GM19035 (cell line): Measurements from ENCODE around the gene ITPR2.
"Not testable (repeated sequence)": the region's sequence is repeated elsewhere in the genome, so short reads cannot be mapped to it uniquely, and the experiment has no call there.

ENCODE experiments used
- ATAC-seq: cut with Tn5 transposase; IDR thresholded peaks from one replicate; pipeline ENCODE4 v1.9.1; 2021; ENCODE audit not compliant: unreplicated experiment

The ITPR2 gene

GRCh38 chr12:26318661-26319068 lies 514.3 kb downstream of the ITPR2 start:
- peak; percentile 84 for ATAC-seq

DNA sequence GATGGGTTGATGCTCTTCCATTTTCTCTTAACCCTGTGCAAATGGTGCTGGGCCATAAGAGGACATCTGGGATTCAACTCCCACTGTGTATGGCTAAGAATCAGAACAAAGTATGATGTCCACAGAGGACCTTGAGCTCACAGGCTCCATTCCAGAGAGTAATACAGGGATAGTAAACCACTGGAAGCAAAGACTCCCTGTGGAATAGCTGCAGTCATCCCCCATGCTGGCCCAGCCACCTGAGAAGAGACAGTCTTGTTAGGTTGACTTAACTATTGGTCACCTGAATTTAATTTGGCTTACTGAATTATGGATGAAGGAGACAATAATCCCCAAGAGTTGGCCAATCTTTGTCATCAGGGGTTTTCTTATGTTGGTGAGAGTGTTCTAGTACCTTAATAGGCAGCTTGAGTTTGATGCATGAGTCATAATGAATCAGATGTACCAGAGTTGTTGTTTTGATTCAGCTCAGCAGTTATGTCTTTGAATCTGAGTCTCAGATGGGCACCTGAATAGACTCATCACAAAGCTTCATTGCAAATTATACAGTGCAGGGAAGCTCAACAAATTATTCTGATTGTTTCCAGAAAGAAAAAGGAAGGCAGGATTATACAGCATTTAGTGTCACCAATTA lies 514.9 kb downstream of the ITPR2 start:
- ATAC-seq: peak; percentile 57

GRCh38 chr12:26314103-26314502 lies 518.9 kb downstream of the ITPR2 start:
- ATAC-seq: not testable (repeated sequence)

- ATAC-seq: not testable (repeated sequence)
Observed at GRCh38 chr12:26310489-26310888, 522.5 kb downstream of the ITPR2 start.

DNA sequence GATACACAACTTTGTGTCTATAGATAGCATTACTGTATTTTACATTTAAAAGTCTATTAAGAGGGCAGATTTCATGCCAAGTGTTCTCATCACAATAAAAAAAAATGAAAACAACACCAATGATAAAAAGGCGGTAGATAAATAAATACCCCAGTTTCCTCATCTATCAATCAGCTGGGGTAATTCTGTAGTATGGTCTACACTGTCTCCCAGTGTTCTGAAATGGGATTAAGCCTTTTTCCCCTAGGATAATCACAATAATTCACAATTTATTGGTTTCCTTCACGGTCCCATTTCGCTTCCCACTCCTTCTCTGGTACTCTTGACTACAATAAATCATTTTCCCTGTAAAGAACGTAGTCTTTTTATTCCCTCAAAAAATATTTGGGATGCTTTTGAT lies 523.4 kb downstream of the ITPR2 start:
- ATAC-seq: no peak

GRCh38 chr12:26304273-26304672 lies 528.7 kb downstream of the ITPR2 start:
- no peak for ATAC-seq

- ATAC-seq: no peak
Observed at GRCh38 chr12:26303418-26303817, 529.6 kb downstream of the ITPR2 start.

DNA sequence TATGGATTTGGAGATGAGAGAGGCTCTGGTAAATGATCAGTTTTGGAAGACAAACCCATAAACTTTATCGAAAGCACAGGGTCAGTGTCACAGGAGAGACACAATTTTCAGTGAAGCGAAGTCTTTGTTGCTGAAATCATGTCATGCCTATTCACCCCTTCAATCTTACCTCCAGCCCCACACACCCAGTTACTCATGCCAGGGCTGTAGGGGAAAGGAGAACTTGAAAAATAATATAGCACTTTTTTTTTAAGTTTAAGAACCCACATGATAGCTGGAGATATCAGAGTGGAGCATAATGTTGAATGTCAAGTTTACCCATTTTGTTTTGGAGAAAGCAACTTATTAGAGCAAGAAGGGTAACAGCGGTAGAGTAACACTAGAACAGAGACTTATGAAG lies 530.2 kb downstream of the ITPR2 start:
- no peak for ATAC-seq

GRCh38 chr12:26299751-26300150 lies 533.2 kb downstream of the ITPR2 start:
- no peak for ATAC-seq

GRCh38 chr12:26298785-26299621 lies 534.0 kb downstream of the ITPR2 start:
- ATAC-seq: peak; percentile 99

GRCh38 chr12:26297396-26298070 lies 535.5 kb downstream of the ITPR2 start:
- no peak for ATAC-seq

DNA sequence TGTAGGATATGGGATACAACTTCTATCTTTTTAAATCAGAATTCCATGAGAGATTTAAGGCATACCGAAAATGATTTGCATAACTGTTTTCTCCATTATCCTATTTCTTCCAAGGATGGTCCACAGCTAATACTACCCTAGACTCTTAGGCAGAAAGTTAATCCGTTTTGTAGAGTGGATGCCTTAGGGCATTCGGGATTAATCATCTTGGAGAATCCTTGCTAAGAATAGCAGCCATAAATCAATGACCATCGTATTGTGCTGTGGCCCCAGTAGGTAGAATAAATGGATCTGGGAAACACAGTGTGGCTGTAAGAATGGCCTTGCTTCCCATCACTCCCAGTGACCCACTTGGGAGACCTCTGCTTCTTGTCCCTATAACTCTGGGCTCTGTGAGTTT lies 538.0 kb downstream of the ITPR2 start:
- ATAC-seq: no peak

- ATAC-seq: no peak
Observed at GRCh38 chr12:26293612-26294011, 539.4 kb downstream of the ITPR2 start.

- ATAC-seq: no peak
Observed at GRCh38 chr12:26292596-26292995, 540.4 kb downstream of the ITPR2 start.

- no peak for ATAC-seq
Observed at GRCh38 chr12:26290565-26290964, 542.4 kb downstream of the ITPR2 start.

DNA sequence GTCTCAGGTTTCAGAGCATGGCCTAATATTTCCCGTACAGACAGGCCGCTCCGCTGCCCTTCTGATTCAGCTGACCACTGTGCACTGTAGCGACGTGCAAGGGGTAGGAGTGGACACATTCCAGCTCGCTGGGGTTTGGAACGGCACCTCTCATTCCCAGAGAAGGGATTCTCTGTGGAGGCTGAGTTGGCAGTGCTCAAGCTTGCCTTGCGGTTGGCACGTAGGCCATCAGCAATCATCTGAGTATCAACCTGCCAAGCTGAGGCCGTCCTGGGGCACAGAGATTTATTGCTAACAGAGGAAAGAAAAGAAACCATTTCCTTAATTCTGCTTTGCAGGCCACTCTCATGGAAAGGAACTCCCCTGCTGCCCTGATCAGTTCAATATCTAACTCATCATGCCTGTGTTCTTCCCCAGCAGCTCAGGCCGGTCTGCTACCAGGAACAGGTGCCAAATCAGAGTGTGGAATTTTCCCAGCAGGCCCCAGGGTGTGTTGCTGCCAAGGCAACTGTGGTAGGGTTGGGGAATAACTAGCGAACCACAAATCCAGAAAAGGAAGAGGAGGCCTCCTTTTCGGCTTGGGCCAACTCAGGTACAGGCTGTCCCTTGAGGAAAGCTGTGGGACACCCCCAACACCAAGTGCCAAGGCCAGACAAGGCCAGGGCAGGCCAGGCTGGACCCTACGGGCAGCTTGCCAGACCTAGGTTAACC lies 545.2 kb downstream of the ITPR2 start:
- no peak for ATAC-seq
